ENCODE data around the gene SASS6. TPM values are rescaled to one million over a fixed set of nuclear protein-coding genes. Genes with fewer than 3 reads are reported as not detected.
"Not testable (repeated sequence)": the region's sequence is repeated elsewhere in the genome, so short reads cannot be mapped to it uniquely, and the experiment has no call there.

Gene SASS6
- polyA plus RNA-seq, 1 donor from 2014 or later, result 6.4 TPM

GRCh38 chr1:100051401-100051800, 81.3 kb downstream of the SASS6 start:
- TF ChIP-seq RAD21 (conservative IDR thresholded peaks at IDR 0.05), result no peak
- TF ChIP-seq EZH2 (IDR thresholded peaks at IDR 0.05; ENCODE audit: borderline replicate concordance, insufficient read depth, low read length, poor library complexity, severe bottlenecking), result no peak
- TF ChIP-seq SMC3 (conservative IDR thresholded peaks at IDR 0.05; ENCODE audit: poor library complexity), result no peak
- TF ChIP-seq REST (IDR thresholded peaks at IDR 0.05; ENCODE audit: borderline replicate concordance), result no peak
- Histone ChIP-seq H3K27ac (ENCODE audit: low read length) (no peak overlapping the region), H2AFZ (ENCODE audit: low read depth, low read length) (no peak overlapping the region), H4K20me1 (ENCODE audit: insufficient read depth) (no peaks in the 10 kb centered on the region), H3K27me3 (ENCODE audit: insufficient read depth, low read depth, low read length) (no peaks in the 10 kb centered on the region), H3K4me3 (ENCODE audit: low read length) (no peak overlapping the region), H3K79me2 (replicated peaks; ENCODE audit: insufficient read depth, low read length) (peaks cover 55% of the 10 kb centered on the region), H3K9me3 (ENCODE audit: low read length) (no peaks in the 10 kb centered on the region), H3K36me3 (ENCODE audit: insufficient read depth, low read length) (peaks cover 13% of the 10 kb centered on the region), H3K9me2 (ENCODE audit: insufficient read depth, low read length) (no peaks in the 10 kb centered on the region), H3K9ac (ENCODE audit: low read length) (no peak overlapping the region), H3F3A (ENCODE audit: insufficient read depth, low read length, poor library complexity, severe bottlenecking) (no peaks in the 10 kb centered on the region), H3K4me2 (ENCODE audit: low read length) (no peak overlapping the region)

DNA sequence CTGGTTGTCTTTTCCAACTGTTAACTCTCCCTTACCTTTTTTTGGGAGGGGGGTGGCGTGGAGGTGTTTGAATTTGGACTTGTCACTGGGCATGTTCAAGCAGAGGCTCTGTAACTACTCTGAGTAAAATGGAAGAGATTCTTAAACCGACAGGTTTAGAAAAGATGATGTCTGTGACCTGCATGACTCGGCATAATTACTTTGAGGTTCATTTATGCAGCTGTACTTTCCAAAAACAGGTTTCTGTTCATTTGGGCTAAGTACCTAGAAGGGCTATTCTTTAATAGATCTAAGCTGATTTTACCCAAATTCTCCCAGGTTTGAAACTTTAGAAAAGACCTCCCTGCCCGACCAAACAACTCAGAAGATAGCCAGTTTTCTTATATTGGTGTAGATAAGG, 82.6 kb downstream of the SASS6 start:
- H3F3A ChIP-seq (ENCODE audit: insufficient read depth, low read length, poor library complexity, severe bottlenecking), result peaks cover 3% of the 10 kb centered on the region
- no peaks in the 10 kb centered on the region for H3K9me3 ChIP-seq (ENCODE audit: low read length)
- no peak overlapping the region for H2AFZ ChIP-seq (ENCODE audit: low read depth, low read length)
- no peaks in the 10 kb centered on the region for H3K9me2 ChIP-seq (ENCODE audit: insufficient read depth, low read length)
- no peak overlapping the region for H3K9ac ChIP-seq (ENCODE audit: low read length)
- no peaks in the 10 kb centered on the region for H3K27me3 ChIP-seq (ENCODE audit: insufficient read depth, low read depth, low read length)
- H3K4me2 ChIP-seq (ENCODE audit: low read length), result no peak overlapping the region
- TF ChIP-seq EP300 (conservative IDR thresholded peaks at IDR 0.05; ENCODE audit: poor library complexity, severe bottlenecking) (no peak), TAF1 (IDR thresholded peaks at IDR 0.05; ENCODE audit: low read depth) (no peak)
- H3K4me3 ChIP-seq (ENCODE audit: low read length), result no peak overlapping the region
- H3K27ac ChIP-seq (ENCODE audit: low read length), result no peak overlapping the region
- peaks cover 8% of the 10 kb centered on the region for H3K36me3 ChIP-seq (ENCODE audit: insufficient read depth, low read length)
- peaks cover 68% of the 10 kb centered on the region for H3K79me2 ChIP-seq (replicated peaks; ENCODE audit: insufficient read depth, low read length)
- H4K20me1 ChIP-seq (ENCODE audit: insufficient read depth), result no peaks in the 10 kb centered on the region

- not testable (repeated sequence) for H3K9me2 ChIP-seq (ENCODE audit: insufficient read depth, low read length)
- H3K79me2 ChIP-seq (replicated peaks; ENCODE audit: insufficient read depth, low read length), result peaks cover 90% of the 10 kb centered on the region
Observed at GRCh38 chr1:100047235-100047708, 85.5 kb downstream of the SASS6 start.

DNA sequence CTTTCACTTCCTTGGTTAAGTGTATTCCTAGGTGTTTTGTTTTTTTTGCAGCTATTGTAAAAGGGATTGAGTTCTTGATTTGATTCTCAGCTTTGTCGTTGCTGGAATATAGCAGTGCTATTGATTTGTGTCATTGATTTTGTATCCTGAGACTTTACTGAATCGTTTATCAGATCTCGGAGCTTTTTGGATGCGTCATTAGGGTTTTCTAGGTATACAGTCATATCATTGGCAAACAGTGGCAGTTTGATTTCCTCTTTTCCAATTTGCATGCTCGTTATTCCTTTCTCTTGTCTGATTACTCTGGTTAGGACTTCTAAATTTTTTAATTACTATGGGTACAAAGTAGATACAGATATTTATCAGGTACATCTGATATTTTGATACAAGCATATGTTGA, 87.5 kb downstream of the SASS6 start:
- no peaks in the 10 kb centered on the region for H3K9me3 ChIP-seq (ENCODE audit: low read length)
- H2AFZ ChIP-seq (ENCODE audit: low read depth, low read length), result no peak overlapping the region
- H3K4me3 ChIP-seq (ENCODE audit: low read length), result no peak overlapping the region
- peaks cover 3% of the 10 kb centered on the region for H3F3A ChIP-seq (ENCODE audit: insufficient read depth, low read length, poor library complexity, severe bottlenecking)
- no peak for TF ChIP-seq RAD21 (conservative IDR thresholded peaks at IDR 0.05)
- TF ChIP-seq MXI1 (conservative IDR thresholded peaks at IDR 0.05; ENCODE audit: poor library complexity, severe bottlenecking), result no peak
- TF ChIP-seq EP300 (conservative IDR thresholded peaks at IDR 0.05; ENCODE audit: poor library complexity, severe bottlenecking), result no peak
- TF ChIP-seq EZH2 (IDR thresholded peaks at IDR 0.05; ENCODE audit: borderline replicate concordance, insufficient read depth, low read length, poor library complexity, severe bottlenecking), result no peak
- TF ChIP-seq REST (IDR thresholded peaks at IDR 0.05; ENCODE audit: borderline replicate concordance), result no peak
- TF ChIP-seq SMC3 (conservative IDR thresholded peaks at IDR 0.05; ENCODE audit: poor library complexity), result no peak
- TF ChIP-seq TAF1 (IDR thresholded peaks at IDR 0.05; ENCODE audit: low read depth), result no peak
- TF ChIP-seq, protein P1, sequence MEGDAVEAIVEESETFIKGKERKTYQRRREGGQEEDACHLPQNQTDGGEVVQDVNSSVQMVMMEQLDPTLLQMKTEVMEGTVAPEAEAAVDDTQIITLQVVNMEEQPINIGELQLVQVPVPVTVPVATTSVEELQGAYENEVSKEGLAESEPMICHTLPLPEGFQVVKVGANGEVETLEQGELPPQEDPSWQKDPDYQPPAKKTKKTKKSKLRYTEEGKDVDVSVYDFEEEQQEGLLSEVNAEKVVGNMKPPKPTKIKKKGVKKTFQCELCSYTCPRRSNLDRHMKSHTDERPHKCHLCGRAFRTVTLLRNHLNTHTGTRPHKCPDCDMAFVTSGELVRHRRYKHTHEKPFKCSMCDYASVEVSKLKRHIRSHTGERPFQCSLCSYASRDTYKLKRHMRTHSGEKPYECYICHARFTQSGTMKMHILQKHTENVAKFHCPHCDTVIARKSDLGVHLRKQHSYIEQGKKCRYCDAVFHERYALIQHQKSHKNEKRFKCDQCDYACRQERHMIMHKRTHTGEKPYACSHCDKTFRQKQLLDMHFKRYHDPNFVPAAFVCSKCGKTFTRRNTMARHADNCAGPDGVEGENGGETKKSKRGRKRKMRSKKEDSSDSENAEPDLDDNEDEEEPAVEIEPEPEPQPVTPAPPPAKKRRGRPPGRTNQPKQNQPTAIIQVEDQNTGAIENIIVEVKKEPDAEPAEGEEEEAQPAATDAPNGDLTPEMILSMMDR (IDR thresholded peaks at IDR 0.05; ENCODE audit: poor library complexity, severe bottlenecking), result no peak
- no peak for TF ChIP-seq POLR2AphosphoS5 (IDR thresholded peaks at IDR 0.05)
- no peaks in the 10 kb centered on the region for H3K36me3 ChIP-seq (ENCODE audit: insufficient read depth, low read length)
- H3K27ac ChIP-seq (ENCODE audit: low read length), result no peak overlapping the region
- no peaks in the 10 kb centered on the region for H3K9me2 ChIP-seq (ENCODE audit: insufficient read depth, low read length)
- H3K9ac ChIP-seq (ENCODE audit: low read length), result no peak overlapping the region
- H3K27me3 ChIP-seq (ENCODE audit: insufficient read depth, low read depth, low read length), result no peaks in the 10 kb centered on the region
- H3K79me2 ChIP-seq (replicated peaks; ENCODE audit: insufficient read depth, low read length), result peaks cover 98% of the 10 kb centered on the region
- no peaks in the 10 kb centered on the region for H4K20me1 ChIP-seq (ENCODE audit: insufficient read depth)
- no peak overlapping the region for H3K4me2 ChIP-seq (ENCODE audit: low read length)

More at GRCh38 chr1:100047235-100047708, 85.5 kb downstream of the SASS6 start:
- not testable (repeated sequence) for H3K36me3 ChIP-seq (ENCODE audit: insufficient read depth, low read length); H3K4me2 ChIP-seq (ENCODE audit: low read length); H3K9ac ChIP-seq (ENCODE audit: low read length); H3K27me3 ChIP-seq (ENCODE audit: insufficient read depth, low read depth, low read length); H3F3A ChIP-seq (ENCODE audit: insufficient read depth, low read length, poor library complexity, severe bottlenecking); H3K9me3 ChIP-seq (ENCODE audit: low read length); H3K4me3 ChIP-seq (ENCODE audit: low read length); H3K27ac ChIP-seq (ENCODE audit: low read length); H2AFZ ChIP-seq (ENCODE audit: low read depth, low read length); H4K20me1 ChIP-seq (ENCODE audit: insufficient read depth)

All from neural cell (in vitro differentiated cells).